ACC112 (cell line): ENCODE data around the gene TAF9.

Experiments
- H2AFZ ChIP-seq: fragments of 200-600 bp; sonication (generic); one replicate; pipeline ENCODE4 v1.6.0; 2017; ENCODE audit warnings: antibody characterized with exemption, low read length; ENCODE audit not compliant: unreplicated experiment
- H3K27ac ChIP-seq: fragments of 200-600 bp; sonication (generic); 2 replicates; pipeline ENCODE4 v1.5.1; 2014; ENCODE audit warnings: low read depth, mild to moderate bottlenecking, antibody characterized with exemption, low read length, moderate library complexity
- H3K27me3 ChIP-seq: fragments of 200-600 bp; sonication (generic); 2 replicates; pipeline ENCODE4 v1.6.1; 2014; ENCODE audit warnings: mild to moderate bottlenecking, antibody characterized with exemption, low read length, moderate library complexity, mixed read lengths; ENCODE audit not compliant: insufficient read depth
- H3K36me3 ChIP-seq: fragments of 200-600 bp; sonication (generic); 2 replicates; pipeline ENCODE4 v1.6.1; 2016; ENCODE audit warnings: mild to moderate bottlenecking, antibody characterized with exemption, low read length, moderate library complexity, mixed read lengths; ENCODE audit not compliant: insufficient read depth
- H3K4me1 ChIP-seq: fragments of 200-600 bp; sonication (generic); one replicate; pipeline ENCODE4 v1.6.1; 2016; ENCODE audit warnings: low read length, mixed read lengths; ENCODE audit not compliant: insufficient read depth, unreplicated experiment, control insufficient read depth
- H3K4me3 ChIP-seq: fragments of 200-600 bp; sonication (generic); 2 replicates; pipeline ENCODE4 v1.5.1; 2014; ENCODE audit warnings: mild to moderate bottlenecking, low read depth, low read length
- H3K79me2 ChIP-seq: fragments of 200-600 bp; sonication (generic); one replicate; pipeline ENCODE4 v1.6.0; 2016; ENCODE audit warnings: low read length; ENCODE audit not compliant: control insufficient read depth, unreplicated experiment, insufficient read depth

The TAF9 gene, protein sequence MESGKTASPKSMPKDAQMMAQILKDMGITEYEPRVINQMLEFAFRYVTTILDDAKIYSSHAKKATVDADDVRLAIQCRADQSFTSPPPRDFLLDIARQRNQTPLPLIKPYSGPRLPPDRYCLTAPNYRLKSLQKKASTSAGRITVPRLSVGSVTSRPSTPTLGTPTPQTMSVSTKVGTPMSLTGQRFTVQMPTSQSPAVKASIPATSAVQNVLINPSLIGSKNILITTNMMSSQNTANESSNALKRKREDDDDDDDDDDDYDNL

DNA sequence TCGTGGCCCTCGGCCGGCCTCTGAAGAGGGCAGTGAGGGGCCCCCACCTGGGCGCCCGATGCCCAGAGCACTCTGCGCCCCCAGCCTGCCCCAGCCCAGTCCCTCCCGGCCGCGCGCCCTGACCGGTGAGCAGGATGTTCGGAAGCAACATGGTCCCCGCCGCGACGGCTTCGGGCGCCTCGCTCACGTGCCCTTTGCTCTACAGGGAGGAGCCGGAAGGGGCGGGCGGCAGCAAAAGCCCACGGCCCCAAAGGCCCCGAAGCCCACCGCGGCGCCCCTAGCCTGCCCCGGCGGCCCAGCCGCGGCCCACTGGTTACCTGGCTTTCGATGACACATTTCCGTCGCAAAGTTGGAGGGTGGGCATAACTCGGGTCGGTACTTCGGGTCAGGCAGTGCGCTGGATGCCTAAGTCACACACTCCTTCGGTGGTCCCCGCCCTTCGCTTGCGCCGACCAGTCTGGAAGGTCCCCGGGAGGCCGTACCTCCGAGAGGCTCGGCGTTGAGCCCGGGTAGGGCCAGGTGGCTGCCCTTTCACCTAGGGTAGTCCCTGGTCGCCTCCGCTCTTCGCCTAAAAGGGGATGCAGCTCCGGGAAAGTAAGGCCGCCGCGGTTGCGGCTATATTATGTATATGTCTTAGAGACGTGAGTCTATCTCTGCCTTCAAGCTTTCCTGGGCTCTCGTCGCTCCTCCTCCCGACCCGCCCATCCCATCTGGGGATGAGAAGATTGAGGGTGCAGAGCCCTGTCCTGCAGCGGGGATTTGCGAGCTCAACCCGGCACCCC, at the start of gene TAF9, which contains the start of the genes AK6 and RAD17:
TSS of gene TAF9 (minus strand) at position 181 of the 782 bp plus-strand sequence. CDS start 3,783 bp downstream, outside the sequence.
TSS of gene AK6 (minus strand) at position 181 of the 782 bp plus-strand sequence. CDS start at position 151, 30 bp downstream.
TSS of gene RAD17 (plus strand) at position 479 of the 782 bp plus-strand sequence. CDS start 2,391 bp downstream, outside the sequence.
- Histone ChIP-seq H3K4me1 (peaks cover 18% of the 10 kb centered on the region), H2AFZ (peak within 1 kb of the TSS; percentile 90), H3K4me3 (peak within 1 kb of the TSS; percentile 97)

DNA sequence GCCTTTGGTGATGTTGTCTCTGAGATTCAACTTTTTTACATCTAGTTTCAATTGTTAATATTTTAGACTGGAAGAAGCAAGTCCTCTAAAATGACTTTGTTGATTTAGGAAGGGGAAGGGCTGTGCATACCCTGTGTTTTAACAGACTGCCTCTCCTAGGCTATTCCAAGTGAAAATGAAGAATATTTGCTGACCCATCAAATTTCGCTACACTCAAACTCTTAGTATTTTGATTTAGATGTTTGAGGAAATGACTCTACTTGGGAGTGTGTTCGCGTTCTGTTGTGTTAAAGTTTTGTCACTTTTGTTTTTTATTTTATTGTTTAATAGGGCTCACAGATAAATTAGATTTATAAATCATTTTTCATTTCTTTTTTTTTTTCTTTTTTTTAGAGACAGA, 49.2 kb upstream of the TAF9 start:
- Histone ChIP-seq H3K36me3 (peaks cover 2% of the 10 kb centered on the region; the same call in 1 of the 2 replicates), H2AFZ (no peak overlapping the region), H3K27ac (no peak overlapping the region), H3K4me1 (no peaks in the 10 kb centered on the region), H3K79me2 (no peaks in the 10 kb centered on the region), H3K27me3 (no peaks in the 10 kb centered on the region), H3K4me3 (no peak overlapping the region)

More for the DNA sequence above, at the start of gene TAF9, which contains the start of the genes AK6 and RAD17:
- Histone ChIP-seq H3K27me3 (no peaks in the 10 kb centered on the region), H3K36me3 (peaks cover 24% of the 10 kb centered on the region), H3K27ac (peak within 1 kb of the TSS; percentile 96), H3K79me2 (peaks cover 64% of the 10 kb centered on the region)

DNA sequence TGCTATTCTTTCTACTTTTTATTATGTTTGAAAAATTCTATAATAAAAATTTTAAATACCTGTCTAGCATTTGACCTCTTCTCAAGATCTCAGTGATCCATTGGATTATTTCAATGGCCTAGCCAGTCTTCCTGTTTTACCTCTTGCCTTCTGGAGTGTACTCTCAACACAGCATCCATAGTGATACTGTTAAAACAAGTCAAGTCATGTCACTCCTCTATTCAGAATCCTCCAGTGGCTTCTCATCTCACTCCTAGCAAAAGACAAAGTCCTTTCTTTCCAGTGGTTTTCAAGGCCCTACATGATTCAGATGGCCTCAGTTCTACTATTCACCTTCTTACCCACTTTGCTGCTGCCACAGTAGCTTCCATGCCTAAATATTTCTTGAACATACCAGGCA, 47.4 kb upstream of the TAF9 start:
- no peak overlapping the region for H2AFZ ChIP-seq
- H3K4me3 ChIP-seq: no peak overlapping the region
- no peaks in the 10 kb centered on the region for H3K79me2 ChIP-seq
- H3K27me3 ChIP-seq: no peaks in the 10 kb centered on the region
- H3K27ac ChIP-seq: no peak overlapping the region
- peaks cover 4% of the 10 kb centered on the region; the same call in 1 of the 2 replicates for H3K36me3 ChIP-seq
- no peaks in the 10 kb centered on the region for H3K4me1 ChIP-seq

DNA sequence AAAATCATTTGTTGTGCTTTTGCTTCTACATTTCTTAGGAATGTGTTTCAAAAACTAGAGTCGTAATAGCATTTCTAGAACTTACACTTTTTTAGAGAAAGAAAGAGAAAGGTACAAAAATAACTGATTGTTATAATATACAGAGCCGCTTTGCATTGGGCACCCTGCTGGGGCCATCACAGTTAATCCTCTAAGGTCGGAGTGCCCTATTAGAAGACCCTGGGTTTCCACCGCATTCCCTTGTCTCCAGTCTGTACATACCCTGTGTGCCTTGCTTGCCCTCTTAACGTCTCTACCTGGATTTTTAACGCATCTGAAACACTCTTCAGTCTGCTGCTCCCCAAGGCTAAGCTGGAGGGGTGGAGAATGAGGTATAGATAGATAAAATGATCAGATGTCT, 46.9 kb upstream of the TAF9 start:
- Histone ChIP-seq H3K27ac (no peak overlapping the region), H3K27me3 (no peaks in the 10 kb centered on the region), H2AFZ (no peak overlapping the region), H3K4me3 (no peak overlapping the region), H3K79me2 (no peaks in the 10 kb centered on the region), H3K4me1 (no peaks in the 10 kb centered on the region), H3K36me3 (peaks cover 5% of the 10 kb centered on the region; the same call in 1 of the 2 replicates)

DNA sequence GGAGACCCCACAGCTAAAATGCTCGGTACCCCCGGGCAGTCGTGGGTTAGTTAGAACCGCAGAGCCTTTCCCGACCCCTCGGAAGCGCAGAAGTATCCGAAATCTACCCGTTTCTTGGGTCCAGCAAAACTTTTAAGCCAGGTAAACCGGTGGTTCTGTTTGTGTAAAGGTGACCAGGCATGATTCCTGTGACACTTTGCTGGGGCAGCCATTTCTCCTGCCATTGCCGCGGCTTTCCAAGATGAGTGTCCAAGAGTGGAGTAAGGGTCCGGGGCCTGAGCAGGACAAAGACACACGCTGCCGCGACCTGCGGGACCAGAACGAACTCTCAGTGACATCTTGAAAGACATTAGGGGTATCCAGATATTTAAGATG, 46.3 kb upstream of the TAF9 start:
- Histone ChIP-seq H3K79me2 (no peaks in the 10 kb centered on the region), H2AFZ (no peak overlapping the region), H3K27ac (no peak overlapping the region), H3K36me3 (peaks cover 7% of the 10 kb centered on the region; the same call in 1 of the 2 replicates), H3K27me3 (no peaks in the 10 kb centered on the region), H3K4me3 (no peak overlapping the region), H3K4me1 (no peaks in the 10 kb centered on the region)

DNA sequence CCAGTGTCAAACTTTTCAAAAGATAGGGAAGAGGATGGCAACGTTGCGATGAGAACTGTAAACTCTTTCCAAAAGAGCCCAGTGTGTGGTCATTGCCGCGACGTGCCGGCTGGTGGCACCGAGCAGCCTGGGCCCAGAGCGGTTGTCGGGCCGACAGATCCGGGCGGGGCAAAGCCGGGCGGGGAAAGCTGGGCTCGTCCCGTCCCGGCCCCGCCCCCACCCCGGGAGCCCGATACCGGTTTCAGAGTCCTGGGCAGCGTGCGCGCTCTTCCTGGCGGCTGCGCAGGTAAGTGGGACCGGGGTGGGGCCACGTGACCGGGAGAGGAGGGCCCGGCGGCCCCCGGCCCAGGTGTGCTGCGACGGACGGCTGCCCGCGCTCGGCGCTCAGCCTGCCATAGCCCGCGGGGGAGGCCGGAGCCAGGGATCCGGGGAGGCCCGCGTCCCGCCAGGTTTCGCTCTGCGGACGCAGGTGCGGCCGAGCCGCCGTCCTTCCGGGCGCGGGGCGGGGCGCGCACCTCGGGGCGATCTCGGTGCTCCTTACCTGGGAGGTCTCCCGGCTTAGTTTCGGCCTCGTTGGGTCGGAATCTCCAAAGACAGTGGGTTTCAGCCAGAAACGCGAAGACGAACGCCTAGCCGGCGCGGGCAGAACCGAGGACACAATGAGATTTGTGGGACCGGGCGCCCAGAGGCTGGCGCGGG, 45.7 kb upstream of the TAF9 start, which contains the start of gene MARVELD2:
TSS of gene MARVELD2 (plus strand) at position 232 of the 699 bp plus-strand sequence. CDS start 4,270 bp downstream, outside the sequence.
- no peak within 1 kb of the TSS for H2AFZ ChIP-seq
- H3K79me2 ChIP-seq: no peaks in the 10 kb centered on the region
- H3K27me3 ChIP-seq: no peaks in the 10 kb centered on the region
- H3K36me3 ChIP-seq: peaks cover 8% of the 10 kb centered on the region; the same call in 1 of the 2 replicates
- no peak within 1 kb of the TSS for H3K4me3 ChIP-seq
- no peaks in the 10 kb centered on the region for H3K4me1 ChIP-seq
- H3K27ac ChIP-seq: no peak within 1 kb of the TSS

DNA sequence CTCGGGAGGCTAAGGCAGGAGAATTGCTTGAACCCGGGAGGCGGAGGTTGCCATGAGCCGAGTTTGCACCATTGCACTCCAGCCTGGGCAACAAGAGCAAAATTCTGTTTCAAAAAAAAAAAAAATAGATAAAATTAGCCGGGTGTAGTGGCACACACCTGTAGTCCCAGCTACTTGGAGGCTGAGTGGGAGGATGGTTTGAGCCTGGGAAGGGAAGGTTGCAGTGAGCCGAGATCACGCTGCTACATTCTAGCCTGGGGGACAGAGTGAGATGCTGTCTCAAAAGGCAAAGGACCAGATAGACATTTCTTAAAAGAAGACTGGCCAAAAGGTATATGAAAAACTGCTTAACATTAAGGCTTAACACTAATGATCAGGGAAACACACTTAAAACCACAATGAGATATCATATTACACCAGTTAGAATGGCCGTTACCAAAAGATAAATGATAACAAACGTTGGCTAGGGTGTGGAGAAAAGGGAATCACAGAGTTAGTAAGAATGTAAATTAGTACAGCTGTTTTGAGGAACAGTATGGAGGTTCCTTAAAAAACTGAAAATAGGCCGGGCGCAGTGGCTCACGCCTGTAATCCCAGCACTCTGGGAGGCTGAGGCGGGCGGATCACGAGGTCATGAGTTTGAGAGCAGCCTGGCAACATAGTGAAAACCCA, 35.5 kb upstream of the TAF9 start:
- Histone ChIP-seq H3K27ac (no peak overlapping the region), H3K4me1 (no peaks in the 10 kb centered on the region), H3K4me3 (no peak overlapping the region), H3K36me3 (peaks cover 16% of the 10 kb centered on the region), H3K27me3 (no peaks in the 10 kb centered on the region), H3K79me2 (no peaks in the 10 kb centered on the region), H2AFZ (no peak overlapping the region)

DNA sequence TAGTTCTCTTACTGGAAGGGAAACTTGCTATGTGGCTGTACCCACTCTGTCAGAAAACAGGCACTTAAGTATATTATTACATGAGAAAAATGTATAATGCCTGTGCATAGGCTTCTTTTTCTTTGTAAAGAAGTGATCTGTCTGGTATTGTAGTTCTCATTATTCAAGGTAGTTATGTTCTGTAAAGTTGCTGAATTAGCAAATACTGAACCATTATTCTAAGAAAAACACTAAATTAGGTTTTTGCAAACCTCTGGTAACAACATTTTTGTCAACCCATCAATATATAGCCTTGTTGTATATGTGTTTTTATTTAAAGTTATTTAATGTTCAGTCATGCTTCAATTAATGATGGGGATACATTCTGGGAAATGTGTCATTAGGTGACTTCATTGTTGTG, 9.1 kb upstream of the TAF9 start:
- Histone ChIP-seq H3K27me3 (no peaks in the 10 kb centered on the region), H3K27ac (no peak overlapping the region), H3K79me2 (no peaks in the 10 kb centered on the region), H3K4me1 (no peaks in the 10 kb centered on the region), H2AFZ (no peak overlapping the region), H3K36me3 (peaks cover 35% of the 10 kb centered on the region), H3K4me3 (no peak overlapping the region)

DNA sequence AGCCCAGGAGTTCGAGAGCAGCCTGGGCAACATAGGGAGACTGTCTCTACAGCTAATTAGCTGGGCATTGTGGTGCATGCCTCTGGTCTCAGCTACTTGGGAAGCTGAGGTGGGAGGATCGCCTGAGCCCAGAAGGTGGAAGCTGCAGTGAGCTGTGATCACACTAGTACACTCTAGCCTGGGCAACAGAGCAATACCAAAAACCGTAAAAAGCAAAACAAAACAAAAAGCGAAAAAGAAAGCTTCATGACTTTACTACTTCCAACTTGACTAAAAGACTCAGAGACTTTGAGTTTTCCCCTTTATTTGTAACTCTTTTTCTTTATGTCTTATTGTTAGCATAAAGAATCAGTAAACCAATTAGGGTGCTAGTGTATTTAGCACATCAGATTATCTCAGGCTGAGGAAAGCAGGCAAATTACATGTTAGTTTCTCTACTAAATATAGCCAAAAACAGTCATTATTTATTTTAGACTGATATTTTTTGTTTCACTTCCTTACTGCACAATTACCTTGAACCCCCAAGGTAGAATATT, 5.7 kb upstream of the TAF9 start:
- no peaks in the 10 kb centered on the region for H3K27me3 ChIP-seq
- H3K4me3 ChIP-seq: no peak overlapping the region
- H3K27ac ChIP-seq: no peak overlapping the region
- H2AFZ ChIP-seq: no peak overlapping the region
- peaks cover 28% of the 10 kb centered on the region for H3K36me3 ChIP-seq
- H3K79me2 ChIP-seq: peaks cover 14% of the 10 kb centered on the region
- peaks cover 3% of the 10 kb centered on the region for H3K4me1 ChIP-seq

DNA sequence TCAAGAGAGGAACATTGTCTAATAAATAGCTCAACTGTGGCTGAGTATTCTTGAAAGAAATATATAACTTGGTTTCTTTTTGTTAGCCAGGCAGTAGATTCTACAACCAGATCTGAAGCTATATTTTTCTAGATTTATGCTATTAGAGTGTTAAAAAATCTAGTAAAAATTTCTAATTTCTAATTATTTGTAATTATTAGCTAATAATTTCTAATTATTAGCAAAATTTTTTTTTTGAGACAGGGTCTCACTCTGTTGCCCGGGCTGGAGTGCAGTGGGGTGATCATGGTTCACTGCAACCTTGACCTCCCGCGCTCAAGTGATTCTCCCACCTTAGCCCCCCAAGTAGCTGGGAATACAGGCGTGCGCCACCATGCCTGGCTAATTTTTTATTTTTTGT, 3.1 kb upstream of the TAF9 start:
- H3K36me3 ChIP-seq: peaks cover 21% of the 10 kb centered on the region

More for the DNA sequence above, 3.1 kb upstream of the TAF9 start:
- H3K4me3 ChIP-seq: no peak overlapping the region
- H3K4me1 ChIP-seq: peaks cover 10% of the 10 kb centered on the region
- no peaks in the 10 kb centered on the region for H3K27me3 ChIP-seq
- H3K27ac ChIP-seq: no peak overlapping the region
- H2AFZ ChIP-seq: no peak overlapping the region
- peaks cover 36% of the 10 kb centered on the region for H3K79me2 ChIP-seq
